CD4-positive, alpha-beta memory T cell (primary cell): ENCODE measurements around the gene SNX10. TPM values are rescaled to one million over a fixed set of nuclear protein-coding genes. Genes with fewer than 3 reads are reported as not detected.

ENCODE experiments used
- CTCF ChIA-PET: fragments of 350-600 bp; sonication (Branson Sonifier 250); formaldehyde crosslinking; loops from one replicate; lab custom pipeline; 2021; ENCODE audit warnings: inconsistent platforms; ENCODE audit not compliant: partially characterized antibody; lab: Charles Lee
- POLR2A ChIA-PET: fragments of 350-600 bp; sonication (Branson Sonifier 250); formaldehyde crosslinking; loops from one replicate; lab custom pipeline; 2021; ENCODE audit not compliant: partially characterized antibody; lab: Charles Lee
- DNase-seq, 5 donors: peaks; one replicate each; pipeline versions ENCODE4 v3.0.0 to v3.0.0-alpha.2; 2020 to 2022; ENCODE audit warnings: mixed read lengths in 1 of 5
- H3K27ac ChIP-seq: one replicate; pipeline ENCODE4 v1.7.0; 2013; ENCODE audit warnings: low read depth, low read length
- H3K27me3 ChIP-seq: 2 replicates; pipeline ENCODE4 v1.7.0; 2013; ENCODE audit warnings: mild to moderate bottlenecking, low read length, moderate library complexity; ENCODE audit not compliant: insufficient read depth
- H3K36me3 ChIP-seq: 2 replicates; pipeline ENCODE4 v1.7.0; 2013; ENCODE audit warnings: mild to moderate bottlenecking, low read length, moderate library complexity; ENCODE audit not compliant: insufficient read depth
- H3K4me1 ChIP-seq: 2 replicates; pipeline ENCODE4 v1.7.0; 2013; ENCODE audit warnings: mild to moderate bottlenecking, low read length, moderate library complexity; ENCODE audit not compliant: insufficient read depth
- H3K4me3 ChIP-seq, 2 donors: one replicate each; pipeline ENCODE4 v1.7.0; 2013; ENCODE audit warnings: low read length in 2 of 2, mild to moderate bottlenecking in 1 of 2
- H3K9me3 ChIP-seq, 2 donors: one replicate each; pipeline ENCODE4 v1.7.0; 2013; ENCODE audit warnings: low read length in 2 of 2, control low read depth in 1 of 2; ENCODE audit not compliant: control insufficient read depth in 1 of 2
- H3K27ac Mint-ChIP-seq, 7 donors: one replicate each; pipeline ENCODE4 v1.8.0; 2020 to 2021; ENCODE audit warnings: mixed read lengths in 7 of 7, mild to moderate bottlenecking in 6 of 7, inconsistent platforms in 3 of 7, moderate library complexity in 3 of 7
- H3K27me3 Mint-ChIP-seq, 2 donors: one replicate each; pipeline ENCODE4 v1.8.0; 2020 to 2021; ENCODE audit warnings: mixed read lengths in 2 of 2
- H3K36me3 Mint-ChIP-seq, 2 donors: one replicate each; pipeline ENCODE4 v1.8.0; 2020 to 2021; ENCODE audit warnings: mixed read lengths in 2 of 2, inconsistent platforms in 1 of 2, mild to moderate bottlenecking in 1 of 2
- H3K4me1 Mint-ChIP-seq, 4 donors: one replicate each; pipeline ENCODE4 v1.8.0; 2020 to 2021; ENCODE audit warnings: mixed read lengths in 4 of 4, mild to moderate bottlenecking in 1 of 4
- H3K4me3 Mint-ChIP-seq, 8 donors: one replicate each; pipeline ENCODE4 v1.8.0; 2020 to 2021; ENCODE audit warnings: mixed read lengths in 8 of 8, mild to moderate bottlenecking in 7 of 8, moderate library complexity in 6 of 8, inconsistent platforms in 3 of 8
- H3K9me3 Mint-ChIP-seq, 8 donors: one replicate each; pipeline ENCODE4 v1.8.0; 2020 to 2021; ENCODE audit warnings: mixed read lengths in 8 of 8, mild to moderate bottlenecking in 5 of 8, inconsistent platforms in 3 of 8, moderate library complexity in 1 of 8
- intact Hi-C: fragments of 100-400 bp; cut with micrococcal nuclease; formaldehyde crosslinking; loops from one replicate; pipeline ENCODE4 v1.15.1; 2023
- polyA plus RNA-seq, 2 donors: library from polyadenylated mRNA; unstranded; fragments of 300-500 nt; fragmentation: Illumina TruSeq; gene quantifications; one replicate each; pipeline ENCODE4 v1.2.3, GENCODE V29; 2021
- total RNA-seq, 2 experiments: library from RNA; stranded (reverse); gene quantifications; one replicate each; pipeline ENCODE4 v1.2.3, GENCODE V29; 2021

Gene SNX10
- total and polyA plus RNA-seq, 4 experiments from 2014 or later = 8.4 to 26.4 (median 16.5) TPM

DNA sequence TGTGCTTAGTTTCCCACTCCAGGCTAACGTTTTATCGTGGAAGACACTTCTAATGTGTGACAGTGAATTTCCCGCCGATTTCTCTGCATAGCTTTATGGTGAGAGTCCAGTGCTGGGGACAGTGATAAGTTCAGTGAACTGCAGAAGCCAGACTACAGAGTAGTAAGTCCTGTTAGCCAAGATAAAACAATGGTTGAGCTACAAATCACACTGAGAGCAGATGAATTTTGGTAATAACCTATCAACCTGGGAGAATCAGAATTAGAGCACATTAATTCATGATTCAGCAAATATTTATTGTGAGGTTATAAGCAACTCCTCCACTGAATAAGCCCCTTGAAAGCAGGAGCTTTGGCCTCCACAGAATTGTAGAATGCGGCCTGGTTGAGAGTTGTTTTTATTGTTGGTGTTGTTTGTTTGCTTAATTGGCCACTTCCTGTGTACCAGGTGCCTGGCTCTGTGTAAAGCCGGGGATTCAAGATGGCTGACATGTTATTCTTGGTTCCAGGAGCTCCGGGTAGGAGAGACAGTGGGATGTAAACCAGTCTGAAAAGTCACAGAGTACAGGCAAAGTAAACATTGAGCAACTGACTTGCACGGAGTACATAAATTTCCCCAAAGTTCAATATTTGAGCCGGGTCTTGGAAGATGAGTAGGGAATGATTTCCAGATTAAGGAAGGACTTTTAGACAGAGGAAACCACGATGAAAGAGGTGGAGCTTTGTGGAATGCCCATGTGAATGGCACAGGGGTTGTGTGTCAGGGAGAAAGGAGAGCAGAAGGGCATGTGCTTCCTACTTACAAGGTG lies 112.7 kb downstream of the SNX10 start:
- Histone ChIP-seq H3K36me3 (no peaks in the 10 kb centered on the region), H3K4me3 (no peak overlapping the region), H3K9me3 (no peaks in the 10 kb centered on the region), H3K27ac (no peak overlapping the region), H3K27me3 (no peaks in the 10 kb centered on the region), H3K4me1 (no peaks in the 10 kb centered on the region)
- Mint-ChIP-seq H3K27me3 (peaks cover 9 to 23% of the 10 kb centered on the region in 2 donors), H3K9me3 (peaks cover 2 to 14% (median 6%) of the 10 kb centered on the region in 8 donors), H3K36me3 (no peaks in the 10 kb centered on the region), H3K4me1 (no peaks in the 10 kb centered on the region), H3K4me3 (no peak overlapping the region), H3K27ac (no peak overlapping the region)
- intact Hi-C loops = no loop called here
- POLR2A ChIA-PET = no interaction called here
- DNase-seq = no peak
- CTCF ChIA-PET = interaction anchor here (1.4 kb wide), 1 partner anchor 39 kb away, joined by 4 read pairs; no protein-coding TSS in a partner anchor

DNA sequence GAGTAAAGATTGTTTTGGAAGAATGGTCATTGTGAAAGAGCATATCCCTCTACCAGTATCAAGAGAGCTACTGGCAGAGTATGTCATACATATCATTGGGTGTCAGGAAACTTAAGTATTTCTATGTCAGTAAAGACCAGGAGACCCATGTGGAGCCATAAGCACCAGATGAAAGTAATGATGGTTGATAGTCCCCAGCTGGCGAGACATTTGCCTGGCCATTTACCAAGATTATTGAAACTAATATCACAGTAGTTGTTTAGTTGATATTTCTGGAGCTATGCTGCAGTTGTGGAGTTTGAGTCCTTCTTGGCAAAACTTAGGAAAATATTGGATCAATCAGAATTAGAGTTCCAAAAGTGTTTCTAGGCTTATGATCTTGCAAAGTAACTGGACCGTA lies 114.8 kb downstream of the SNX10 start:
- Histone ChIP-seq H3K36me3 (no peaks in the 10 kb centered on the region), H3K9me3 (no peaks in the 10 kb centered on the region), H3K27me3 (no peaks in the 10 kb centered on the region), H3K4me3 (no peak overlapping the region), H3K27ac (no peak overlapping the region), H3K4me1 (no peaks in the 10 kb centered on the region)
- peaks cover 9 to 23% of the 10 kb centered on the region in 2 donors for H3K27me3 Mint-ChIP-seq
- H3K27ac Mint-ChIP-seq = no peak overlapping the region
- peaks cover 2 to 14% (median 6%) of the 10 kb centered on the region in 8 donors for H3K9me3 Mint-ChIP-seq
- intact Hi-C loops = no loop called here
- no peak overlapping the region for H3K4me3 Mint-ChIP-seq
- ChIA-PET CTCF (interaction anchor here (0.7 kb wide), 1 partner anchor 94 kb away, joined by 3 read pairs; no protein-coding TSS in a partner anchor), POLR2A (no interaction called here)
- DNase-seq = no peak
- H3K36me3 Mint-ChIP-seq = no peaks in the 10 kb centered on the region
- H3K4me1 Mint-ChIP-seq = no peaks in the 10 kb centered on the region

DNA sequence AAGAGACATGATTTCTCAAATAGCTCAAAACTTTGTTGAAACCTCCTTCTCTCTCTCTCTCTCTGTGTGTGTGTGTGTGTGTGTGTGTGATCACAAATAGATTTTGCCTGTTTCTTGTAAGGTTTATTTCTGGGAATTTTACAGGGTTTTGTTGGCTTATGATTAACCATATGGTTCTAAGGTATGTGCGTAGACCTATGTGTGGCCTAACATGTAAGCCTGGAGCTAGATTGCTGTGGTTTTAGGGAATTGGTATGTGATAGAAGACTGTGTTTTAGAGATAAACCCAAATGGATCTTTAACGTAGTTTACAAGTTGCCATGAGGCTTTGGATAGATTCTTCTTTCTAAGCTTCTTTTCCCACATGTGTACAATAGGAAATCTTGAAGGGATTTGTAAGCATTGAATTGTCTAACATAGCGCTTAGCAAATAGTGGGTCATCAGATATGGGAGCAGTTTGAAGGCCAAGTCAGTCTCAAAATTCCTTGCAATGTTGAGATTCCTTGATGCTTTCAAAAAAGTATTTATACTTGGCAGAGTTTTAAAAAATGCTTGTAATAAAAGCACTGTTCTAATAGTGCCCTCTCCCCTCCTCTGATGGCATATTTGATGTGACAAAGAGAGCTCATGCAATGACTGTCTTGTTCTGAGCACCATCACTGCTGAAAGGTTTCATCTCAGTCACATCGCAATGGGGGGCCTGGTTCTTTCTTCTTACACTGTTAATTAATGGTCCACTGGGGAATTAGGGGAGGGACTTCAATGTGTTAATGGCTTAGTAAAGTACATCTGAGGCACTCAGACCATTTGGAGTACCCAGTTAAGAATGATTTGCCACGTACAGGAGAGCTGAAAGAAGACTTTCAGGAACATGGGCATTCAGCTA lies 118.2 kb downstream of the SNX10 start:
- Histone ChIP-seq H3K4me3 (no peak overlapping the region), H3K36me3 (no peaks in the 10 kb centered on the region), H3K27ac (no peak overlapping the region), H3K27me3 (no peaks in the 10 kb centered on the region), H3K9me3 (no peaks in the 10 kb centered on the region), H3K4me1 (no peaks in the 10 kb centered on the region)
- Mint-ChIP-seq H3K9me3 (peaks cover 2 to 14% (median 6%) of the 10 kb centered on the region in 8 donors), H3K36me3 (no peaks in the 10 kb centered on the region), H3K4me1 (no peaks in the 10 kb centered on the region), H3K27ac (no peak overlapping the region), H3K4me3 (no peak overlapping the region), H3K27me3 (peaks cover 13 to 29% of the 10 kb centered on the region in 2 donors)
- DNase-seq = no peak
- intact Hi-C loops = no loop called here
- POLR2A ChIA-PET = no interaction called here
- CTCF ChIA-PET = interaction anchor here (0.5 to 1.5 kb wide), 6 partner anchors 8 to 1045 kb away, joined by 3 to 5 read pairs (median 3); no protein-coding TSS in a partner anchor

DNA sequence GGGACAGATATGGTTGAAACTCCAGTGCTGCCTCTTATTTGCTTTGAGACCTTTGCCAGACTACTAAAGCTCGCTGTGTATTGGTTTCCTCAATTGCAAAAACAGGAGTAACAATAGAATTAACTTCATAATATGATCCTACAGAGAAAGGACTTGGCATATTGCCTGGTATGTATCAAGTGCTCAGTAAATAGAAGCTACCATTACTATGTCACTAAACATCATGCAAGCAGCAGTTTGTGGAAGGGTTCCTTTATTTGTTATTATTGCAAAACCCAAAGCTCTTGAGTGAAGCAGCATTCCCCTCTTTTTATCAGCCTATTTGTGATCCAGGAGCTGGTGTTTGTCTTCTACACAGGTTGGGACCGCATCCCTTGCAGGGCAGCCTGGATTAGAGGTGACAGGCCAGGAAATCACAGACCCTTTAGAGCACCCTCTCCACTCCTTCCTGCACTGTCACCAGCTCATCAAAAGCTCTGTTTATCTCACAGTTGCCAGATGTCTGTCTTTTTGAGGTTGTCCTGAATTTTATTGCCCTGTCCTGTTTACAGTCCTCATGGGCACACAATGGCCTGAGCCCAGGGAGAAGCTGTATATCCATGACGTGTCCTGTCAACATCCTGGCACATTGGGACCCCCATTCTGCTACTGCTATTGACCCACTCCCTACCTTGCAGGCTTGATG lies 121.5 kb downstream of the SNX10 start:
- Histone ChIP-seq H3K9me3 (no peaks in the 10 kb centered on the region), H3K27ac (no peak overlapping the region), H3K4me3 (no peak overlapping the region), H3K27me3 (no peaks in the 10 kb centered on the region), H3K4me1 (no peaks in the 10 kb centered on the region), H3K36me3 (no peaks in the 10 kb centered on the region)
- no peaks in the 10 kb centered on the region for H3K9me3 Mint-ChIP-seq
- H3K27ac Mint-ChIP-seq = no peak overlapping the region
- H3K4me1 Mint-ChIP-seq = no peaks in the 10 kb centered on the region
- H3K4me3 Mint-ChIP-seq = no peak overlapping the region
- intact Hi-C loops = no loop called here
- ChIA-PET POLR2A (interaction anchor here (0.9 kb wide), 1 partner anchor 12 kb away, joined by 3 read pairs; no protein-coding TSS in a partner anchor), CTCF (no interaction called here)
- H3K36me3 Mint-ChIP-seq = no peaks in the 10 kb centered on the region
- DNase-seq = no peak
- peaks cover 9 to 27% of the 10 kb centered on the region in 2 donors for H3K27me3 Mint-ChIP-seq

DNA sequence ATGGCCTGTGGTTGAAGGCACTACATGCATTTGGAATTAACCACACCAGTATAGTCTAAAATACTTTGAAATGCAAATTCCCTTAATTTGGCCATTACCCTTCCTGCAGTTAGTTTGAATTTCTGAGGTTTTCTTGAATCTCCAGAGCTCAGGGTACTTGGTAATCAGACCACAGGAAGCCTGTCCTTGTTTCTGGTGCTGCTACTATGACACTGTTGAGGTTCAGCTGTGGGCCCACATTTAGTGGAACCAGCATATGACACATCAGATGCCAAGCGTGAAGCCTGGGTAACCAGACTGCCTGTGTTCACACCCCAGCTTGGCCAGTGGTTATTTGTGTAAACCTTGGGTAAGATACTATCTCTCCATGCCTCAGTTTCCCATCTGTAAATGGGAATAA lies 124.3 kb downstream of the SNX10 start:
- Histone ChIP-seq H3K4me3 (no peak overlapping the region), H3K36me3 (no peaks in the 10 kb centered on the region), H3K27ac (no peak overlapping the region), H3K9me3 (no peaks in the 10 kb centered on the region), H3K27me3 (no peaks in the 10 kb centered on the region), H3K4me1 (no peaks in the 10 kb centered on the region)
- Mint-ChIP-seq H3K4me1 (no peaks in the 10 kb centered on the region), H3K4me3 (no peak overlapping the region), H3K36me3 (no peaks in the 10 kb centered on the region), H3K9me3 (no peaks in the 10 kb centered on the region), H3K27me3 (peaks cover 6 to 23% of the 10 kb centered on the region in 2 donors), H3K27ac (no peak overlapping the region)
- POLR2A ChIA-PET = no interaction called here
- CTCF ChIA-PET = no interaction called here
- intact Hi-C loops = no loop called here
- DNase-seq = no peak

DNA sequence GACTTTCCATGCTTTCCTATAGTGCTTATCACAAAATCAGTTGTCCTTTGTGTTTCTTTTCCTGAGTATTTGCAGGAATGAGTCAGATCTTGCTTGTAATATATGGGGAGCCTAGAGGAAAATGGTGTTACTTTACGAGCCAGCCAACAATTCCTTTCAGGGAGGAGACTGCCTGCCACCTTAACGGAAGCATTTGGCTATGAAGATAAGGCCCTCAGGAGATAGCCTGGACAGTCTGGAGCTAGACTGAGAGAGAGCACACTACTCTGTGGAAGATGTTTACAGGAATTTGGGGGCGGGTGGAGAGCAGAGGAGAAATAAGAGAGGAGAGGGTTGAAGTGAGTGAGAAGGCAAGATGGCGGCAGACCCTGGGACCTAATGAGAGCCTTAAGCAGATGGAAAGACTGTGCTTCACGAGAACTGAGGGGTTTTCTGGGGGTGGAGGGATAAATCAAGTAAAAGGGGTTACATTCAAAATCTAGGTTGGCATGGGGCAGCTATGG lies 126.3 kb downstream of the SNX10 start:
- Histone ChIP-seq H3K36me3 (no peaks in the 10 kb centered on the region), H3K4me3 (no peak overlapping the region), H3K27ac (no peak overlapping the region), H3K9me3 (no peaks in the 10 kb centered on the region), H3K4me1 (no peaks in the 10 kb centered on the region), H3K27me3 (no peaks in the 10 kb centered on the region)
- Mint-ChIP-seq H3K4me3 (no peak overlapping the region), H3K9me3 (no peaks in the 10 kb centered on the region), H3K27me3 (peaks cover 3 to 24% of the 10 kb centered on the region in 2 donors), H3K4me1 (no peaks in the 10 kb centered on the region), H3K36me3 (no peaks in the 10 kb centered on the region), H3K27ac (no peak overlapping the region)
- POLR2A ChIA-PET = no interaction called here
- CTCF ChIA-PET = interaction anchor here (1.0 kb wide), 1 partner anchor 9 kb away, joined by 3 read pairs; no protein-coding TSS in a partner anchor
- intact Hi-C loops = no loop called here
- no peak for DNase-seq
